GM06990 (cell line): ENCODE data around the gene TPM2.

Experiments used
- DNase-seq: peaks from one replicate; pipeline ENCODE4 v3.0.0-alpha.2; 2011; ENCODE audit not compliant: insufficient read length; ENCODE audit errors: extremely low read depth
- H3K27me3 ChIP-seq: replicated peaks from 2 replicates; pipeline ENCODE4 v1.6.0; 2011; ENCODE audit warnings: low read length; ENCODE audit not compliant: control insufficient read depth, insufficient read depth
- H3K36me3 ChIP-seq: 2 replicates; pipeline ENCODE4 v1.5.1; 2011; ENCODE audit warnings: low read length; ENCODE audit not compliant: control insufficient read depth, insufficient read depth
- H3K4me3 ChIP-seq: replicated peaks from 2 replicates; pipeline ENCODE4 v1.5.1; 2011; ENCODE audit warnings: low read depth, mild to moderate bottlenecking, control low read depth, low read length
- CTCF ChIP-seq: IDR thresholded peaks from 2 replicates; pipeline ENCODE4 v1.5.1; 2011; ENCODE audit warnings: low read length, control low read depth, mild to moderate bottlenecking, inconsistent platforms; ENCODE audit not compliant: insufficient read depth, poor library complexity, severe bottlenecking

Gene TPM2

GRCh38 chr9:35697486-35697885 lies 7.8 kb upstream of the TPM2 start:
- Histone ChIP-seq H3K4me3 (no peak overlapping the region), H3K27me3 (no peaks in the 10 kb centered on the region), H3K36me3 (peaks cover 40% of the 10 kb centered on the region)
- no peak for TF ChIP-seq CTCF
- no peak for DNase-seq

- no peak for DNase-seq
- TF ChIP-seq CTCF: peak; percentile 94
- Histone ChIP-seq H3K36me3 (peaks cover 36% of the 10 kb centered on the region), H3K4me3 (no peak overlapping the region), H3K27me3 (no peaks in the 10 kb centered on the region)
Observed at GRCh38 chr9:35696520-35697215, 6.9 kb upstream of the TPM2 start.

GRCh38 chr9:35695943-35696401 lies 6.2 kb upstream of the TPM2 start:
- peaks cover 33% of the 10 kb centered on the region for H3K36me3 ChIP-seq

GRCh38 chr9:35691757-35692301 lies 2.1 kb upstream of the TPM2 start:
- peaks cover 6% of the 10 kb centered on the region for H3K36me3 ChIP-seq
- H3K27me3 ChIP-seq: no peaks in the 10 kb centered on the region
- no peak for TF ChIP-seq CTCF
- no peak overlapping the region for H3K4me3 ChIP-seq
- no peak for DNase-seq

More at GRCh38 chr9:35695943-35696401, 6.2 kb upstream of the TPM2 start:
- H3K4me3 ChIP-seq: no peak overlapping the region
- no peak for TF ChIP-seq CTCF
- no peaks in the 10 kb centered on the region for H3K27me3 ChIP-seq
- DNase-seq: no peak

GRCh38 chr9:35691334-35691650 lies 1.6 kb upstream of the TPM2 start:
- peak overlapping the region; percentile 71 for H3K4me3 ChIP-seq
- peaks cover 3% of the 10 kb centered on the region for H3K36me3 ChIP-seq
- DNase-seq: no peak
- H3K27me3 ChIP-seq: no peaks in the 10 kb centered on the region
- no peak for TF ChIP-seq CTCF
